ENCODE measurements around the gene DLG1.

DLG1 gene

DNA sequence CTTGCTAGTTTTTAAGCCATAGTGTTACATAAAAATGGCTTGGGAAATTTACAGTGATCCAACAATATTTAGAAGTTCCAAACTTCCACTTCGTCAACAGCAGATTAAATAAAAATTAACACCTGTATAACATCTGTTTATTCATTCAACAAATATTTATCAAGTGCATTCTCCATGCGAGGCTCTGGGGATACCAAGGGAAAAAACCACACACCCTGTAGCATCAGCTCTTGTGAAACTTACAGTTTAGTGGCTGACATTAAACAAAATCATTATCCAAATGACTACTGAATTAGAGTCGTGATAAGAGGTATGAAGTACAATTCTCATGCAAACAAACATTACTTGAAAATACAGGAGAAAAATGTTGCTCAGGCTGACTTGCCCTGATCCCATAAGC, 122.9 kb downstream of the DLG1 start:
- TF ChIP-seq, protein P1, sequence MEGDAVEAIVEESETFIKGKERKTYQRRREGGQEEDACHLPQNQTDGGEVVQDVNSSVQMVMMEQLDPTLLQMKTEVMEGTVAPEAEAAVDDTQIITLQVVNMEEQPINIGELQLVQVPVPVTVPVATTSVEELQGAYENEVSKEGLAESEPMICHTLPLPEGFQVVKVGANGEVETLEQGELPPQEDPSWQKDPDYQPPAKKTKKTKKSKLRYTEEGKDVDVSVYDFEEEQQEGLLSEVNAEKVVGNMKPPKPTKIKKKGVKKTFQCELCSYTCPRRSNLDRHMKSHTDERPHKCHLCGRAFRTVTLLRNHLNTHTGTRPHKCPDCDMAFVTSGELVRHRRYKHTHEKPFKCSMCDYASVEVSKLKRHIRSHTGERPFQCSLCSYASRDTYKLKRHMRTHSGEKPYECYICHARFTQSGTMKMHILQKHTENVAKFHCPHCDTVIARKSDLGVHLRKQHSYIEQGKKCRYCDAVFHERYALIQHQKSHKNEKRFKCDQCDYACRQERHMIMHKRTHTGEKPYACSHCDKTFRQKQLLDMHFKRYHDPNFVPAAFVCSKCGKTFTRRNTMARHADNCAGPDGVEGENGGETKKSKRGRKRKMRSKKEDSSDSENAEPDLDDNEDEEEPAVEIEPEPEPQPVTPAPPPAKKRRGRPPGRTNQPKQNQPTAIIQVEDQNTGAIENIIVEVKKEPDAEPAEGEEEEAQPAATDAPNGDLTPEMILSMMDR (IDR thresholded peaks at IDR 0.05; ENCODE audit: low read depth, low read length) = no peak
- H3K4me3 ChIP-seq (ENCODE audit: low read depth, low read length) = no peak overlapping the region
- no peak for DNase-seq (ENCODE audit: low read depth, low spot score)
- in situ Hi-C loops (cut with HindIII; ENCODE audit: low sequenced_read_pairs) = no loop called here

- TF ChIP-seq, protein P1 (IDR thresholded peaks at IDR 0.05; ENCODE audit: low read depth, low read length) = no peak
- H3K4me3 ChIP-seq (ENCODE audit: low read depth, low read length) = no peak overlapping the region
- in situ Hi-C loops (cut with HindIII; ENCODE audit: low sequenced_read_pairs) = no loop called here
Observed at GRCh38 chr3:197174927-197175326, 123.5 kb downstream of the DLG1 start.

GRCh38 chr3:197173620-197174019, 124.8 kb downstream of the DLG1 start:
- in situ Hi-C loops (cut with HindIII; ENCODE audit: low sequenced_read_pairs) = no loop called here
- no peak for DNase-seq (ENCODE audit: low read depth, low spot score)

More at GRCh38 chr3:197174927-197175326, 123.5 kb downstream of the DLG1 start:
- DNase-seq (ENCODE audit: low read depth, low spot score) = no peak

DNA sequence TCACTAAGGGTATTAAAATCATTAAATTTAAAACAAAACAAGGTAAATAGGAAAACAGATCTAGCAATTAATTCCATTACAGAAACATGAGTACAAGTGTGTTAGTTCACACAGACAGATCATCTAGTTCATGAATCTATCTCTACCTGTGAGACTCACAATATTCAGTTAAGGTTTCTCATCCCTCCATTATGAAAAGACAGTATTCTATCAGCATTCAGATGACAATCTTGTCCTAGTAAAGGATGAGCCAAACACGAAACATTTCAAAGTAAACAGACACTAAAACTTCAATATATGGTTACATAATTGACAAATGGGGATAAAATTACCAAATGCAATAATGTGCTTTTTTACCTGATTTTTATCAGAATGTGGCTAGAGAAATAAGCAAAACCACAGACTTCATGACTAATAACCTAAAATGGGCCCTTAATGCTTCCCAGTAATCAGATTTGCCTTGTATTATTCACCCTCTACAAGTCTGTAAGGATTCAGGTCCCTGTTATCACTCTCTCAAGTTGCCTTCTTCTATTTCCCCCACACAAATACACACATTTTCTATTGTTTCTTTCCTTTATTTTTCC, 126.8 kb downstream of the DLG1 start:
- in situ Hi-C loops (cut with HindIII; ENCODE audit: low sequenced_read_pairs) = no loop called here
- TF ChIP-seq, protein P1 (IDR thresholded peaks at IDR 0.05; ENCODE audit: low read depth, low read length) = no peak
- H3K4me3 ChIP-seq (ENCODE audit: low read depth, low read length) = no peak overlapping the region
- DNase-seq (ENCODE audit: low read depth, low spot score) = peak; percentile 29

More at GRCh38 chr3:197173620-197174019, 124.8 kb downstream of the DLG1 start:
- TF ChIP-seq, protein P1 (IDR thresholded peaks at IDR 0.05; ENCODE audit: low read depth, low read length) = no peak
- H3K4me3 ChIP-seq (ENCODE audit: low read depth, low read length) = no peak overlapping the region

DNA sequence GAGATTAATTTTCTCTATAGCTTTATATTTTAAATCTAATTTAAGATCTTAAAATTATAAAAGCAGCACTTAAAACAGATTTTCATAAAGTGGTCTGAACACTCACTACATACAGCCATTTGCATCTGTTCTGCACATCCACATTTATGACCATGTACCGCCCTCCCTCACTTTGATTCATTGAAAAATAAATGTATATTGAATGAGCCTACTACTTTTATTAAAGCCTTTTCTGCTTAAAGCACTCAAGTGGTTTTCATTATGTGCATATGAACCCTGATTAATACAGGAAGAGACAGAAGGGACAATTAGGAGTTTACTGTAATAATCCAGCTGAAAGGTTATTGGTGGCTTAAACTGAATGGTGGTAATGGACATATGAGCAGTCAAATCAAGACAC, 129.4 kb downstream of the DLG1 start:
- in situ Hi-C loops (cut with HindIII; ENCODE audit: low sequenced_read_pairs) = no loop called here
- TF ChIP-seq, protein P1 (IDR thresholded peaks at IDR 0.05; ENCODE audit: low read depth, low read length) = no peak
- no peak for DNase-seq (ENCODE audit: low read depth, low spot score)
- H3K4me3 ChIP-seq (ENCODE audit: low read depth, low read length) = no peak overlapping the region

GRCh38 chr3:197168606-197169005, 129.8 kb downstream of the DLG1 start:
- TF ChIP-seq, protein P1 (IDR thresholded peaks at IDR 0.05; ENCODE audit: low read depth, low read length) = no peak
- DNase-seq (ENCODE audit: low read depth, low spot score) = peak; percentile 52
- H3K4me3 ChIP-seq (ENCODE audit: low read depth, low read length) = no peak overlapping the region
- in situ Hi-C loops (cut with HindIII; ENCODE audit: low sequenced_read_pairs) = no loop called here
